Esophagus squamous epithelium (tissue), 5 donors: ENCODE results near the gene ZRANB3. TPM values are rescaled to one million over a fixed set of nuclear protein-coding genes. Genes with fewer than 3 reads are reported as not detected.

ENCODE experiments used
- DNase-seq: peaks from one replicate; lab custom pipeline; 2025; lab: John Stamatoyannopoulos, UW
- H3K27ac ChIP-seq, 4 donors: fragments of 200-600 bp; sonication (generic); one replicate each; pipeline ENCODE4 v1.5.1; 2016 to 2019; ENCODE audit warnings: mild to moderate bottlenecking in 1 of 4
- H3K27me3 ChIP-seq, 4 donors: fragments of 200-600 bp; sonication (generic); 1 replicate in 3 of 4; 2 replicates in 1 of 4; pipeline versions ENCODE4 v1.5.1 to v1.6.0; 2017 to 2021; ENCODE audit warnings: antibody characterized with exemption in 1 of 4
- H3K36me3 ChIP-seq, 3 donors: fragments of 200-600 bp; sonication (generic); one replicate each; pipeline ENCODE4 v1.5.1; 2016 to 2019
- H3K4me1 ChIP-seq, 3 donors: fragments of 200-600 bp; sonication (generic); one replicate each; pipeline ENCODE4 v1.5.1; 2017 to 2019
- H3K4me3 ChIP-seq, 4 donors: fragments of 200-600 bp; sonication (generic); 1 replicate in 3 of 4; 2 replicates in 1 of 4; pipeline ENCODE4 v1.5.1; 2016 to 2019; ENCODE audit warnings: mild to moderate bottlenecking in 2 of 4, moderate library complexity in 1 of 4
- H3K9me3 ChIP-seq, 3 donors: fragments of 200-600 bp; sonication (generic); one replicate each; pipeline ENCODE4 v1.5.1; 2016 to 2019
- POLR2A ChIP-seq, 4 donors: fragments of 450-650 bp; IDR thresholded peaks; one replicate each; pipeline ENCODE4 v1.6.1; 2017; ENCODE audit warnings: antibody characterized with exemption in 4 of 4, mild to moderate bottlenecking in 4 of 4, moderate library complexity in 3 of 4
- WGBS, 2 donors: methylation state at CpG; one replicate each; pipeline ENCODE4 v1.1.5; 2018; 5-methylcytosine and 5-hydroxymethylcytosine counted together
- intact Hi-C: fragments of 100-400 bp; cut with DNase I; formaldehyde crosslinking; loops from one replicate; pipeline ENCODE4 v1.15.0; 2022
- total RNA-seq, 4 donors: library from RNA; depleted of rRNA; stranded (reverse); fragments of >200 nt; gene quantifications; one replicate each; pipeline ENCODE4 v1.1.0, GENCODE V29; 2016
- TF ChIP-seq, protein P1 (sequence below), 6 experiments: fragments of 450-650 bp in 4 of 6; fragments of 200-600 bp in 2 of 6; sonication (generic) in 2 of 6; IDR thresholded peaks; one replicate each; pipeline ENCODE4 v1.5.1; 2016 to 2019; ENCODE audit warnings: antibody characterized with exemption in 6 of 6, mild to moderate bottlenecking in 4 of 6, moderate library complexity in 4 of 6
- donor health status: DM: yes; HTN: yes; CAD: no.

ZRANB3 gene
- 1 to 10 TPM in 3 of 4 donors, under 1 TPM in 1; 0.61 to 4.5 (median 3.5) TPM for total RNA-seq

DNA sequence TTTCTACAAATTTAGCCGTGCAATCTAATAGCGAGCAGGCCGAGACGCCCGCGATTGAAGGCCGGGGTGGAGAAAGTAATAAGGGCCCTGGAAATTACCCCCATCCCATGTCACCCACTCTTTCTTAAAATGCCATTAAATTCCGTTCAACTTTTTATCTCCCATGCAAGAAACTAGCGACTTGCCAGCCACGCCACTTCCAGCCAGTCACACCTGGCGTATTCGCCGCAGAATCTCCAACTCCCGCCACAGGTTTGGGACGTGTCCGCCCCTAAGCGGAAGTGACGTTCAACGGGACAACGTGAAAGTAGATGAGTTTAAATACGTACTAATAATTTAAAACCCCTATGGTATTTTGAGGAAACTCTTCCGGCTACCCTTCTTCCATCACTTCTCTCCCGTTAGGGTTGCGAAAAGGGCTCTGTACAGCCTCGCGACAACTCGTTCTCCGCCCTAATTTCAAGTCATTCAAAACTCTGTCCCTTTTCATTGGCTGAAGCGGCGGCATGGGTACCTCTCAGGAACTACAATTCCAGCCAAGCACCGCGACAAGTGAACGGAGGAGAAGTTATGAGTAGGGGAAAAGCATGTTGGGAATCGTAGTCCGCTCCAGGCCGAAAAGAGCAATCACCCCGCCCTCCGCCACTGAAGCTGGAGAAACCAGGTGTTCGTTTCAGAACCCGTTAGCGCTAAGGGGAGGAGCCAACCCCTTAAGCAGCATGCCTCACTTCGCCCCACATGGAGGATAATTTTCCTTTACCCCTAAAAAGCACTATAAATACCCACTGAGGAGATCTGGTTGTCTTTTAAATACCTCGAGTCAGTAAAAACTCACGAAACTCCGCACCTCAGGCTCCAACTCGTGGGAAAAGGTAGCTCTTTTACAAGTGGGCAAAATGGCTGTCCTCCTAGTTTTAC lies at the start of gene ZRANB3:
Gene ZRANB3 (minus strand): TSS at position 906 of the 918 bp plus-strand sequence.
- Histone ChIP-seq H3K27ac (peak within 1 kb of the TSS; percentile 83 to 97 (median 94)), H3K4me1 (peaks cover 0 to 30% (median 7%) of the 10 kb centered on the region in 3 donors), H3K27me3 (no peaks in the 10 kb centered on the region), H3K4me3 (peak within 1 kb of the TSS; percentile 71 to 95 (median 86)), H3K36me3 (no peaks in the 10 kb centered on the region), H3K9me3 (no peaks in the 10 kb centered on the region)
- WGBS, 2 donors, result 0% methylated on average over 36 to 37 of the region's 46 CpGs
- intact Hi-C loops, result no loop called here
- peak; percentile 92 for DNase-seq
- no peak for TF ChIP-seq POLR2A (IDR thresholded peaks at IDR 0.05)
- TF ChIP-seq, protein P1, sequence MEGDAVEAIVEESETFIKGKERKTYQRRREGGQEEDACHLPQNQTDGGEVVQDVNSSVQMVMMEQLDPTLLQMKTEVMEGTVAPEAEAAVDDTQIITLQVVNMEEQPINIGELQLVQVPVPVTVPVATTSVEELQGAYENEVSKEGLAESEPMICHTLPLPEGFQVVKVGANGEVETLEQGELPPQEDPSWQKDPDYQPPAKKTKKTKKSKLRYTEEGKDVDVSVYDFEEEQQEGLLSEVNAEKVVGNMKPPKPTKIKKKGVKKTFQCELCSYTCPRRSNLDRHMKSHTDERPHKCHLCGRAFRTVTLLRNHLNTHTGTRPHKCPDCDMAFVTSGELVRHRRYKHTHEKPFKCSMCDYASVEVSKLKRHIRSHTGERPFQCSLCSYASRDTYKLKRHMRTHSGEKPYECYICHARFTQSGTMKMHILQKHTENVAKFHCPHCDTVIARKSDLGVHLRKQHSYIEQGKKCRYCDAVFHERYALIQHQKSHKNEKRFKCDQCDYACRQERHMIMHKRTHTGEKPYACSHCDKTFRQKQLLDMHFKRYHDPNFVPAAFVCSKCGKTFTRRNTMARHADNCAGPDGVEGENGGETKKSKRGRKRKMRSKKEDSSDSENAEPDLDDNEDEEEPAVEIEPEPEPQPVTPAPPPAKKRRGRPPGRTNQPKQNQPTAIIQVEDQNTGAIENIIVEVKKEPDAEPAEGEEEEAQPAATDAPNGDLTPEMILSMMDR (IDR thresholded peaks at IDR 0.05), result no peak

DNA sequence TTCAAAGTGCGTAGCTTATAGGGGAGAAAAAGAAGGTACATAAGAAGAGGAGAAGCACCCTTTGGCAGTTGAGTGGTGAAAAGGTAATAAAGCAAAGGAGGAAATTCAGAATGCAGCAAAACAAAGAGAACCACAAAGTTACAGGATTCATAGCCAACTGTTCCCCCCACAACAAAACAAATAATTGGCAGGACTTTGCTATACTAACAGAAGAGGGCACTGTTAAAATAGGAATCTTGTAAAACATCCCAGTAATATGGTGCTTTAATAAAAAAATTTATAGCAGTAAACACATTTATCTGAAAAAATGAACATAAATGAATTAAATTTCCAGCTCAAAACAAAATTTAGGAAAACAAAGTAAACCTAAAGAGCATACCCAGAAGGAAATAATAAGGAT lies 42.6 kb upstream of the ZRANB3 start:
- H3K9me3 ChIP-seq, result no peaks in the 10 kb centered on the region
- no peak overlapping the region for H3K27ac ChIP-seq
- no peaks in the 10 kb centered on the region for H3K4me1 ChIP-seq
- TF ChIP-seq POLR2A (IDR thresholded peaks at IDR 0.05), result no peak
- TF ChIP-seq, protein P1 (IDR thresholded peaks at IDR 0.05), result no peak
- no peak overlapping the region for H3K4me3 ChIP-seq
- peaks cover 0 to 15% (median 0%) of the 10 kb centered on the region in 3 donors for H3K36me3 ChIP-seq
- WGBS, 2 donors, result 93 to 95% methylated on average over 1 of the region's 1 CpG
- DNase-seq, result no peak
- intact Hi-C loops, result no loop called here
- H3K27me3 ChIP-seq, result no peaks in the 10 kb centered on the region

DNA sequence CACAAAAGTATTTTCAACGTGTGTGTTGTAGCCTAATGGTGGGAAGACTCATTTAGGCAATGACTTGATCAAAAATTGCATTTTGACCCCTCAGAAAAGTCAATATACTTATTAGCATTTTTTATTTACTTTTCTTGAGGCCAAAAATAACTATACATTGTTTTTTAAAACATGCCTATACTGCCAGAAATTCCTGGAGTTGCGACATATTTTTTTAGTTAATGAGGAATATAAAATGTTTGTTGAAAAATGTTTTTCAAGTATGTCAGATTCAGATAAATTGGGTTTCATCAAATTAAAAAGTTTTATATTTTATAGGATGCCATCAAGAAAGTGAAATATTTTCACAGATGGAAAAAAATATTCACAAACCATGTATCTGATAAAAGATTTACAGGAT lies 39.9 kb upstream of the ZRANB3 start:
- H3K27me3 ChIP-seq, result no peaks in the 10 kb centered on the region
- peaks cover 0 to 22% (median 0%) of the 10 kb centered on the region in 3 donors for H3K36me3 ChIP-seq
- TF ChIP-seq, protein P1 (IDR thresholded peaks at IDR 0.05), result no peak
- no peak for TF ChIP-seq POLR2A (IDR thresholded peaks at IDR 0.05)
- intact Hi-C loops, result no loop called here
- no peak overlapping the region for H3K27ac ChIP-seq
- 80 to 86% methylated on average over 2 of the region's 2 CpGs for WGBS, 2 donors
- DNase-seq, result no peak
- H3K4me3 ChIP-seq, result no peak overlapping the region
- no peaks in the 10 kb centered on the region for H3K9me3 ChIP-seq
- H3K4me1 ChIP-seq, result no peaks in the 10 kb centered on the region

GRCh38 chr2:135563793-135564192 lies 32.8 kb upstream of the ZRANB3 start:
- Histone ChIP-seq H3K4me3 (no peak overlapping the region), H3K9me3 (no peaks in the 10 kb centered on the region), H3K4me1 (no peaks in the 10 kb centered on the region), H3K27ac (no peak overlapping the region), H3K36me3 (peaks cover 0 to 7% (median 0%) of the 10 kb centered on the region in 3 donors), H3K27me3 (no peaks in the 10 kb centered on the region)
- TF ChIP-seq, protein P1 (IDR thresholded peaks at IDR 0.05), result no peak
- no peak for TF ChIP-seq POLR2A (IDR thresholded peaks at IDR 0.05)
- intact Hi-C loops, result no loop called here
- 93 to 94% methylated on average over 4 of the region's 4 CpGs for WGBS, 2 donors
- DNase-seq, result no peak

DNA sequence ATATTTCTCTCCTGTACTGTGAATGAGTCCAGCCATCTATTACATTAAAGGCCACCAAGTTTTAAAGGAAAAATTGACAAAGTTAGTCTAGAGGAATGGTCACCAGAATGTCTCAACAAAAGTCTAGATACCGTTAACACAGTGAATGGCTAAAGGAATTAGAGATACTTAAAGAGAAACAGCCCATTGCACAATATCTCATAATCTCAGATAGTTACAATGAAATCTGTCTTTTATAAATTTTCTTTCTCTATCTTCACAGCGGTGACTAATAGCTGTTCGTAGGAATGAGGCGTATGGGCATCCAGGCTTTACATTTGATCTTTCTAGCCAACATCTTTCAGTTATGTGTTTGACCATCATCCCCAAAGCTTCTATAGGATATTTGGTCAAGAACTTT lies 30.9 kb upstream of the ZRANB3 start:
- no peak for DNase-seq
- Histone ChIP-seq H3K9me3 (no peaks in the 10 kb centered on the region), H3K4me1 (no peaks in the 10 kb centered on the region), H3K4me3 (no peak overlapping the region), H3K36me3 (no peaks in the 10 kb centered on the region), H3K27ac (no peak overlapping the region), H3K27me3 (no peaks in the 10 kb centered on the region)
- WGBS, 2 donors, result 89 to 91% methylated on average over 4 of the region's 4 CpGs
- no peak for TF ChIP-seq POLR2A (IDR thresholded peaks at IDR 0.05)
- TF ChIP-seq, protein P1 (IDR thresholded peaks at IDR 0.05), result no peak
- intact Hi-C loops, result no loop called here
